GM19397 (cell line): ENCODE measurements around the gene FERMT2.

Source experiments
- ATAC-seq: cut with Tn5 transposase; IDR thresholded peaks from one replicate; pipeline ENCODE4 v1.9.1; 2021; ENCODE audit warnings: mild to moderate bottlenecking, moderate library complexity; ENCODE audit not compliant: unreplicated experiment

The FERMT2 gene

DNA sequence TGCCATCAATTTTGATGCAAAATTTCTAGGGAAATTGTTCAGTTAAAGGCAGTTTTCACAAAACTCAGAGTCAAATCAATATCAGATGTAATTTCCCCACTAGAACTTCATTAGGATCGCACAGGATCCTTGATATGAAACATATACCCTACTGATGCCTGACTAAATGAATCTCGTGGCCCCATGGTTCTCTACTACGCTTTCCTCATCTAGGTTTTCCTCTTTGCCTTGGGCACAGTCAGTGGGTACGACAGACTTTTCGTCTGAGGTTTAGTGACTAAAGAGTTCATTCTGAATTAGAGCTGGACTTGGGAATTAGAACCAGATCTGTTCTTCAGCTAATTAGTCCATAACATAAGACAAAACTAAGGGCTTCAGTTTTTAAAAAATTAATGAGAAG, 117.0 kb downstream of the FERMT2 start:
- ATAC-seq, result no peak

- ATAC-seq, result no peak
Observed at GRCh38 chr14:52829527-52830185, 121.2 kb downstream of the FERMT2 start.

GRCh38 chr14:52827426-52827825, 123.4 kb downstream of the FERMT2 start:
- no peak for ATAC-seq

DNA sequence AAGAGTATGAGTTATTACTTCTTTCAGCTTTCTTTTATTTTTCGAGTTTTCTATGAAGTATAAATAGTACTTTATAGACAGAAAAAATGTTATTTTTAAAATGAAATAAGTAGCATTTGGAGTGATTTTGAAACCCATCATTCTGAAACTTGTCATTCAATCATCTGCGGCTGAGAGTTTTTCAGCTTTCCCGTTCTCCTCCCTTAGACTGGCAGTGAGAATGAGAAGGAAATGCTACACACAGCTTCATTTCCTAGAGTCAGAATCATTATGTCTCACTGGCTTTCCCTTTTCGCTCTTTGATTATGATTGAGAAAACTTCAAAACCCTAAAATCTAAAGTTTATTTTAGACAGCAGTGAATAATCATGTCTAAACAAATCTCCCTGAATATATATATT, 125.8 kb downstream of the FERMT2 start:
- ATAC-seq, result no peak

- no peak for ATAC-seq
Observed at GRCh38 chr14:52824462-52824861, 126.4 kb downstream of the FERMT2 start.

- no peak for ATAC-seq
Observed at GRCh38 chr14:52821805-52822250, 129.0 kb downstream of the FERMT2 start.

- no peak for ATAC-seq
Observed at GRCh38 chr14:52808101-52808500, 142.7 kb downstream of the FERMT2 start.
